ENCODE data around the gene SYNRG. TPM values are rescaled to one million over a fixed set of nuclear protein-coding genes. Genes with fewer than 3 reads are reported as not detected.
"Not testable (repeated sequence)": the region's sequence is repeated elsewhere in the genome, so short reads cannot be mapped to it uniquely, and the experiment has no call there.

SYNRG gene
- total RNA-seq, 1 donor from 2014 or later: 89.8 TPM

- H3K4me1 Mint-ChIP-seq: peaks cover 38% of the 10 kb centered on the region
- H3K27ac Mint-ChIP-seq: no peak overlapping the region
- H3K27me3 Mint-ChIP-seq: no peaks in the 10 kb centered on the region
- H3K9me3 Mint-ChIP-seq: no peaks in the 10 kb centered on the region
- DNase-seq: no peak
- no peak overlapping the region for H3K4me3 Mint-ChIP-seq
- ATAC-seq (ENCODE audit: low read depth): no peak
- TF ChIP-seq CTCF (IDR thresholded peaks at IDR 0.05): no peak
- ChIA-PET POLR2A (no interaction called here), CTCF (no interaction called here)
- peaks cover 58% of the 10 kb centered on the region for H3K36me3 Mint-ChIP-seq (ENCODE audit: low read depth)
- intact Hi-C loops (cut with micrococcal nuclease): loop anchor here (5.0 kb wide), 2 partner anchors 97 to 177 kb away; no protein-coding TSS in a partner anchor
Observed at GRCh38 chr17:37640015-37640414, 30.8 kb upstream of the SYNRG start.

- Mint-ChIP-seq H3K27ac (no peak overlapping the region), H3K27me3 (no peaks in the 10 kb centered on the region), H3K9me3 (no peaks in the 10 kb centered on the region), H3K4me3 (no peak overlapping the region), H3K4me1 (peaks cover 28% of the 10 kb centered on the region), H3K36me3 (ENCODE audit: low read depth) (peaks cover 61% of the 10 kb centered on the region)
- DNase-seq (no peak), ATAC-seq (ENCODE audit: low read depth) (no peak)
- POLR2A ChIA-PET: no interaction called here
- CTCF ChIA-PET: interaction anchor here (1.1 kb wide), 1 partner anchor 20 kb away, joined by 3 read pairs; no protein-coding TSS in a partner anchor
- TF ChIP-seq CTCF (IDR thresholded peaks at IDR 0.05): no peak
- intact Hi-C loops (cut with micrococcal nuclease): no loop called here
Observed at GRCh38 chr17:37637956-37638355, 28.7 kb upstream of the SYNRG start.

- H3K9me3 Mint-ChIP-seq; intact Hi-C loops (cut with micrococcal nuclease); H3K27ac Mint-ChIP-seq; H3K27me3 Mint-ChIP-seq; ATAC-seq (ENCODE audit: low read depth); CTCF ChIA-PET; H3K4me1 Mint-ChIP-seq; POLR2A ChIA-PET; DNase-seq; H3K4me3 Mint-ChIP-seq: not testable (repeated sequence)
- peaks cover 69% of the 10 kb centered on the region for H3K36me3 Mint-ChIP-seq (ENCODE audit: low read depth)
Observed at GRCh38 chr17:37616430-37616829, 7.2 kb upstream of the SYNRG start.

- H3K27me3 Mint-ChIP-seq: no peaks in the 10 kb centered on the region
- CTCF ChIA-PET: no interaction called here
- H3K27ac Mint-ChIP-seq: no peak overlapping the region
- no peaks in the 10 kb centered on the region for H3K4me1 Mint-ChIP-seq
- DNase-seq (no peak), ATAC-seq (ENCODE audit: low read depth) (no peak)
- intact Hi-C loops (cut with micrococcal nuclease): no loop called here
- H3K36me3 Mint-ChIP-seq (ENCODE audit: low read depth): peaks cover 57% of the 10 kb centered on the region
- POLR2A ChIA-PET: no interaction called here
- no peaks in the 10 kb centered on the region for H3K9me3 Mint-ChIP-seq
- no peak overlapping the region for H3K4me3 Mint-ChIP-seq
- no peak for TF ChIP-seq CTCF (IDR thresholded peaks at IDR 0.05)
Observed at GRCh38 chr17:37614823-37615222, 5.6 kb upstream of the SYNRG start.

- H3K4me3 Mint-ChIP-seq: no peak overlapping the region
- ATAC-seq (ENCODE audit: low read depth) (no peak), DNase-seq (no peak)
- peaks cover 56% of the 10 kb centered on the region for H3K36me3 Mint-ChIP-seq (ENCODE audit: low read depth)
- intact Hi-C loops (cut with micrococcal nuclease): no loop called here
- no peak for TF ChIP-seq CTCF (IDR thresholded peaks at IDR 0.05)
- H3K4me1 Mint-ChIP-seq: peaks cover 4% of the 10 kb centered on the region
- no peak overlapping the region for H3K27ac Mint-ChIP-seq
- H3K27me3 Mint-ChIP-seq: no peaks in the 10 kb centered on the region
- H3K9me3 Mint-ChIP-seq: no peaks in the 10 kb centered on the region
- CTCF ChIA-PET: interaction anchor here (1.1 kb wide), 1 partner anchor 202 kb away, joined by 3 read pairs; no protein-coding TSS in a partner anchor
- POLR2A ChIA-PET: interaction anchor here (0.5 kb wide), 1 partner anchor 658 kb away, joined by 5 read pairs; no protein-coding TSS in a partner anchor
Observed at GRCh38 chr17:37614391-37614790, 5.2 kb upstream of the SYNRG start.

- H3K27ac Mint-ChIP-seq: no peak overlapping the region
- H3K36me3 Mint-ChIP-seq (ENCODE audit: low read depth): peaks cover 35% of the 10 kb centered on the region
- ATAC-seq (ENCODE audit: low read depth): no peak
- H3K4me1 Mint-ChIP-seq: peaks cover 26% of the 10 kb centered on the region
- TF ChIP-seq CTCF (IDR thresholded peaks at IDR 0.05): no peak
- POLR2A ChIA-PET: no interaction called here
- no peaks in the 10 kb centered on the region for H3K27me3 Mint-ChIP-seq
- CTCF ChIA-PET: no interaction called here
- no peak overlapping the region for H3K4me3 Mint-ChIP-seq
- no peak for DNase-seq
- no peaks in the 10 kb centered on the region for H3K9me3 Mint-ChIP-seq
- intact Hi-C loops (cut with micrococcal nuclease): no loop called here
Observed at GRCh38 chr17:37610971-37611370, 1.8 kb upstream of the SYNRG start.

GRCh38 chr17:37610041-37610420 is 813 bp upstream of the SYNRG start:
- peak overlapping the region; percentile 86 for H3K27ac Mint-ChIP-seq
- DNase-seq; intact Hi-C loops (cut with micrococcal nuclease); ATAC-seq (ENCODE audit: low read depth); H3K9me3 Mint-ChIP-seq; H3K27me3 Mint-ChIP-seq: not testable (repeated sequence)
- POLR2A ChIA-PET: interaction anchor here (1.1 to 2.8 kb wide), 13 partner anchors 8 to 1064 kb away, joined by 4 to 16 read pairs (median 5); partner anchors contain the start of genes ACACA, DDX52 and TADA2A
- peak overlapping the region; percentile 94 for H3K4me3 Mint-ChIP-seq
- H3K36me3 Mint-ChIP-seq (ENCODE audit: low read depth): peaks cover 35% of the 10 kb centered on the region
- CTCF ChIA-PET: interaction anchor here (1.0 to 2.5 kb wide), 6 partner anchors 9 to 206 kb away, joined by 3 to 10 read pairs (median 5); no protein-coding TSS in a partner anchor
- H3K4me1 Mint-ChIP-seq: peaks cover 36% of the 10 kb centered on the region

Measured in activated B cell treated with CpG ODN at 0.5 μM for 24 hours (primary cell).